SK-N-SH treated with all-trans-retinoic acid at 6 μM for 48 hours (cell line): ENCODE results near the gene EIF2S1.

Source experiments
- ARNTL ChIP-seq: fragments of 450-650 bp; formaldehyde crosslinking; IDR thresholded peaks from 2 replicates; pipeline ENCODE4 v1.5.0; 2020; ENCODE audit warnings: low read depth, mild to moderate bottlenecking, moderate library complexity, borderline replicate concordance
- BACH2 ChIP-seq: fragments of 250-450 bp; sonication (Bioruptor Pico); IDR thresholded peaks from 2 replicates; pipeline ENCODE4 v1.9.0; 2021; ENCODE audit warnings: mild to moderate bottlenecking, borderline replicate concordance
- CSDC2 ChIP-seq: fragments of 250-450 bp; sonication (Bioruptor Pico); IDR thresholded peaks from 2 replicates; pipeline ENCODE4 v1.5.0; 2020; ENCODE audit warnings: mild to moderate bottlenecking, moderate library complexity
- ISL1 ChIP-seq: fragments of 250-450 bp; sonication (Bioruptor Pico); IDR thresholded peaks from 2 replicates; pipeline ENCODE4 v2.1.2; 2022; ENCODE audit warnings: mild to moderate bottlenecking, moderate library complexity
- OSR1 ChIP-seq: fragments of 250-450 bp; sonication (Bioruptor Pico); IDR thresholded peaks from 2 replicates; pipeline ENCODE4 v1.8.0; 2022; ENCODE audit warnings: moderate library complexity, mild to moderate bottlenecking, inconsistent platforms
- RARB ChIP-seq: fragments of 250-450 bp; sonication (Bioruptor Pico); IDR thresholded peaks from 2 replicates; pipeline ENCODE4 v1.8.0; 2021; ENCODE audit warnings: mild to moderate bottlenecking, moderate library complexity
- SNAI2 ChIP-seq: fragments of 250-450 bp; sonication (Bioruptor Pico); IDR thresholded peaks from 2 replicates; pipeline ENCODE4 v1.5.0; 2020; ENCODE audit warnings: mild to moderate bottlenecking, moderate library complexity
- ZFP3 ChIP-seq: fragments of 250-450 bp; sonication (Bioruptor Pico); IDR thresholded peaks from 2 replicates; pipeline ENCODE4 v1.5.0; 2020; ENCODE audit warnings: mild to moderate bottlenecking, moderate library complexity
- ZFP30 ChIP-seq: fragments of 450-650 bp; formaldehyde crosslinking; IDR thresholded peaks from 2 replicates; pipeline ENCODE4 v1.5.0; 2022; ENCODE audit warnings: mild to moderate bottlenecking, moderate library complexity
- ZNF8 ChIP-seq: fragments of 450-650 bp; formaldehyde crosslinking; IDR thresholded peaks from 2 replicates; pipeline ENCODE4 v1.5.0; 2020; ENCODE audit warnings: mild to moderate bottlenecking, moderate library complexity

- TF ChIP-seq ISL1 (CRISPR knock-in tag) (no peak), BACH2 (CRISPR knock-in tag) (no peak), CSDC2 (no peak), OSR1 (CRISPR knock-in tag) (no peak), RARB (CRISPR knock-in tag) (no peak), ZNF8 (CRISPR knock-in tag) (no peak), ARNTL (CRISPR knock-in tag) (no peak), ZFP3 (CRISPR knock-in tag) (no peak), SNAI2 (no peak), ZFP30 (no peak)
These were observed 68.4 kb downstream of the EIF2S1 start for GRCh38 chr14:67428501-67429031.
